Measurements from ENCODE around the gene RBMS3.

RBMS3 gene

GRCh38 chr3:29311795-29312194 lies 30.9 kb downstream of the RBMS3 start:
- no peaks in the 10 kb centered on the region for H3K4me1 ChIP-seq (ENCODE audit: control extremely low read depth in 1 of 4, control insufficient read depth in 4 of 4, insufficient read depth in 4 of 4, low read length in 3 of 4)
- CTCF ChIA-PET = no interaction called here
- POLR2A ChIA-PET = no interaction called here
- H3K4me3 ChIP-seq (ENCODE audit: control insufficient read depth in 1 of 7, extremely low read depth in 1 of 7, insufficient read depth in 4 of 7, low read depth in 2 of 7, low read length in 6 of 7) = no peak overlapping the region
- no peaks in the 10 kb centered on the region for H3K36me3 ChIP-seq (ENCODE audit: control insufficient read depth in 4 of 4, insufficient read depth in 4 of 4, low read length in 3 of 4)
- no peaks in the 10 kb centered on the region for H3K27me3 ChIP-seq (replicated peaks in 2 of 5; ENCODE audit: control insufficient read depth in 4 of 5, insufficient read depth in 5 of 5, low read length in 4 of 5)
- no peak for DNase-seq
- H3K27ac ChIP-seq (ENCODE audit: insufficient read depth in 1 of 2, low read depth in 1 of 2, low read length in 2 of 2, poor library complexity in 1 of 2, severe bottlenecking in 2 of 2) = no peak overlapping the region
- WGBS (ENCODE audit: insufficient coverage) = 100% methylated on average over 2 of the region's 3 CpGs
- H3K9me3 ChIP-seq (ENCODE audit: control extremely low read depth in 1 of 5, control insufficient read depth in 4 of 5, insufficient read depth in 2 of 5, low read depth in 1 of 5, low read length in 4 of 5) = peaks cover 0 to 2% (median 0%) of the 10 kb centered on the region in 5 experiments

GRCh38 chr3:29312395-29312794 lies 31.5 kb downstream of the RBMS3 start:
- POLR2A ChIA-PET = no interaction called here
- peaks cover 0 to 2% (median 0%) of the 10 kb centered on the region in 5 experiments for H3K9me3 ChIP-seq (ENCODE audit: control extremely low read depth in 1 of 5, control insufficient read depth in 4 of 5, insufficient read depth in 2 of 5, low read depth in 1 of 5, low read length in 4 of 5)
- H3K4me1 ChIP-seq (ENCODE audit: control extremely low read depth in 1 of 4, control insufficient read depth in 4 of 4, insufficient read depth in 4 of 4, low read length in 3 of 4) = no peaks in the 10 kb centered on the region
- DNase-seq = no peak
- CTCF ChIA-PET = no interaction called here
- no peak overlapping the region for H3K27ac ChIP-seq (ENCODE audit: insufficient read depth in 1 of 2, low read depth in 1 of 2, low read length in 2 of 2, poor library complexity in 1 of 2, severe bottlenecking in 2 of 2)
- WGBS (ENCODE audit: insufficient coverage) = 94% methylated on average over 2 of the region's 2 CpGs
- no peaks in the 10 kb centered on the region for H3K36me3 ChIP-seq (ENCODE audit: control insufficient read depth in 4 of 4, insufficient read depth in 4 of 4, low read length in 3 of 4)
- no peak overlapping the region for H3K4me3 ChIP-seq (ENCODE audit: control insufficient read depth in 1 of 7, extremely low read depth in 1 of 7, insufficient read depth in 4 of 7, low read depth in 2 of 7, low read length in 6 of 7)
- no peaks in the 10 kb centered on the region for H3K27me3 ChIP-seq (replicated peaks in 2 of 5; ENCODE audit: control insufficient read depth in 4 of 5, insufficient read depth in 5 of 5, low read length in 4 of 5)

- Histone ChIP-seq H3K9me3 (ENCODE audit: control extremely low read depth in 1 of 5, control insufficient read depth in 4 of 5, insufficient read depth in 2 of 5, low read depth in 1 of 5, low read length in 4 of 5) (peaks cover 0 to 2% (median 0%) of the 10 kb centered on the region in 5 experiments), H3K27ac (ENCODE audit: insufficient read depth in 1 of 2, low read depth in 1 of 2, low read length in 2 of 2, poor library complexity in 1 of 2, severe bottlenecking in 2 of 2) (no peak overlapping the region), H3K36me3 (ENCODE audit: control insufficient read depth in 4 of 4, insufficient read depth in 4 of 4, low read length in 3 of 4) (no peaks in the 10 kb centered on the region), H3K4me1 (ENCODE audit: control extremely low read depth in 1 of 4, control insufficient read depth in 4 of 4, insufficient read depth in 4 of 4, low read length in 3 of 4) (no peaks in the 10 kb centered on the region), H3K4me3 (ENCODE audit: control insufficient read depth in 1 of 7, extremely low read depth in 1 of 7, insufficient read depth in 4 of 7, low read depth in 2 of 7, low read length in 6 of 7) (no peak overlapping the region), H3K27me3 (replicated peaks in 2 of 5; ENCODE audit: control insufficient read depth in 4 of 5, insufficient read depth in 5 of 5, low read length in 4 of 5) (no peaks in the 10 kb centered on the region)
- WGBS (ENCODE audit: insufficient coverage) = 50% methylated on average over 1 of the region's 2 CpGs
- DNase-seq = no peak
- POLR2A ChIA-PET = no interaction called here
- CTCF ChIA-PET = no interaction called here
These were observed 32.1 kb downstream of the RBMS3 start for GRCh38 chr3:29312960-29313452.

- DNase-seq = no peak
- Histone ChIP-seq H3K9me3 (ENCODE audit: control extremely low read depth in 1 of 5, control insufficient read depth in 4 of 5, insufficient read depth in 2 of 5, low read depth in 1 of 5, low read length in 4 of 5) (peaks cover 0 to 2% (median 0%) of the 10 kb centered on the region in 5 experiments), H3K27me3 (replicated peaks in 2 of 5; ENCODE audit: control insufficient read depth in 4 of 5, insufficient read depth in 5 of 5, low read length in 4 of 5) (no peaks in the 10 kb centered on the region), H3K4me1 (ENCODE audit: control extremely low read depth in 1 of 4, control insufficient read depth in 4 of 4, insufficient read depth in 4 of 4, low read length in 3 of 4) (no peaks in the 10 kb centered on the region), H3K27ac (ENCODE audit: insufficient read depth in 1 of 2, low read depth in 1 of 2, low read length in 2 of 2, poor library complexity in 1 of 2, severe bottlenecking in 2 of 2) (no peak overlapping the region), H3K36me3 (ENCODE audit: control insufficient read depth in 4 of 4, insufficient read depth in 4 of 4, low read length in 3 of 4) (no peaks in the 10 kb centered on the region), H3K4me3 (ENCODE audit: control insufficient read depth in 1 of 7, extremely low read depth in 1 of 7, insufficient read depth in 4 of 7, low read depth in 2 of 7, low read length in 6 of 7) (no peak overlapping the region)
- ChIA-PET CTCF (no interaction called here), POLR2A (no interaction called here)
- 83% methylated on average over 1 of the region's 1 CpG for WGBS (ENCODE audit: insufficient coverage)
These were observed 33.3 kb downstream of the RBMS3 start for GRCh38 chr3:29313981-29314726.

GRCh38 chr3:29314727-29315088 lies 33.8 kb downstream of the RBMS3 start:
- Histone ChIP-seq H3K27me3 (replicated peaks in 2 of 5; ENCODE audit: control insufficient read depth in 4 of 5, insufficient read depth in 5 of 5, low read length in 4 of 5) (no peaks in the 10 kb centered on the region), H3K27ac (ENCODE audit: insufficient read depth in 1 of 2, low read depth in 1 of 2, low read length in 2 of 2, poor library complexity in 1 of 2, severe bottlenecking in 2 of 2) (no peak overlapping the region), H3K4me1 (ENCODE audit: control extremely low read depth in 1 of 4, control insufficient read depth in 4 of 4, insufficient read depth in 4 of 4, low read length in 3 of 4) (no peaks in the 10 kb centered on the region), H3K9me3 (ENCODE audit: control extremely low read depth in 1 of 5, control insufficient read depth in 4 of 5, insufficient read depth in 2 of 5, low read depth in 1 of 5, low read length in 4 of 5) (peaks cover 0 to 2% (median 0%) of the 10 kb centered on the region in 5 experiments), H3K4me3 (ENCODE audit: control insufficient read depth in 1 of 7, extremely low read depth in 1 of 7, insufficient read depth in 4 of 7, low read depth in 2 of 7, low read length in 6 of 7) (no peak overlapping the region), H3K36me3 (ENCODE audit: control insufficient read depth in 4 of 4, insufficient read depth in 4 of 4, low read length in 3 of 4) (no peaks in the 10 kb centered on the region)
- no peak for DNase-seq
- ChIA-PET POLR2A (no interaction called here), CTCF (no interaction called here)

- no peak for DNase-seq
- peaks cover 0 to 2% (median 0%) of the 10 kb centered on the region in 5 experiments for H3K9me3 ChIP-seq (ENCODE audit: control extremely low read depth in 1 of 5, control insufficient read depth in 4 of 5, insufficient read depth in 2 of 5, low read depth in 1 of 5, low read length in 4 of 5)
- no peak overlapping the region for H3K27ac ChIP-seq (ENCODE audit: insufficient read depth in 1 of 2, low read depth in 1 of 2, low read length in 2 of 2, poor library complexity in 1 of 2, severe bottlenecking in 2 of 2)
- POLR2A ChIA-PET = no interaction called here
- H3K4me3 ChIP-seq (ENCODE audit: control insufficient read depth in 1 of 7, extremely low read depth in 1 of 7, insufficient read depth in 4 of 7, low read depth in 2 of 7, low read length in 6 of 7) = no peak overlapping the region
- CTCF ChIA-PET = interaction anchor here (0.8 to 1.0 kb wide), 2 partner anchors 10 to 15 kb away, joined by 3 to 4 read pairs; no protein-coding TSS in a partner anchor
- no peaks in the 10 kb centered on the region for H3K36me3 ChIP-seq (ENCODE audit: control insufficient read depth in 4 of 4, insufficient read depth in 4 of 4, low read length in 3 of 4)
- H3K27me3 ChIP-seq (replicated peaks in 2 of 5; ENCODE audit: control insufficient read depth in 4 of 5, insufficient read depth in 5 of 5, low read length in 4 of 5) = no peaks in the 10 kb centered on the region
- WGBS (ENCODE audit: insufficient coverage) = no CpG with 5 or more reads among the region's 1 CpG
- H3K4me1 ChIP-seq (ENCODE audit: control extremely low read depth in 1 of 4, control insufficient read depth in 4 of 4, insufficient read depth in 4 of 4, low read length in 3 of 4) = no peaks in the 10 kb centered on the region
These were observed 36.8 kb downstream of the RBMS3 start for GRCh38 chr3:29317659-29318173.

- no peak overlapping the region for H3K27ac ChIP-seq (ENCODE audit: insufficient read depth in 1 of 2, low read depth in 1 of 2, low read length in 2 of 2, poor library complexity in 1 of 2, severe bottlenecking in 2 of 2)
- CTCF ChIA-PET = interaction anchor here (1.0 kb wide), 1 partner anchor 14 kb away, joined by 3 read pairs; no protein-coding TSS in a partner anchor
- 100% methylated on average over 2 of the region's 3 CpGs for WGBS (ENCODE audit: insufficient coverage)
- no peaks in the 10 kb centered on the region for H3K36me3 ChIP-seq (ENCODE audit: control insufficient read depth in 4 of 4, insufficient read depth in 4 of 4, low read length in 3 of 4)
- H3K4me1 ChIP-seq (ENCODE audit: control extremely low read depth in 1 of 4, control insufficient read depth in 4 of 4, insufficient read depth in 4 of 4, low read length in 3 of 4) = no peaks in the 10 kb centered on the region
- H3K27me3 ChIP-seq (replicated peaks in 2 of 5; ENCODE audit: control insufficient read depth in 4 of 5, insufficient read depth in 5 of 5, low read length in 4 of 5) = no peaks in the 10 kb centered on the region
- no peak overlapping the region for H3K4me3 ChIP-seq (ENCODE audit: control insufficient read depth in 1 of 7, extremely low read depth in 1 of 7, insufficient read depth in 4 of 7, low read depth in 2 of 7, low read length in 6 of 7)
- no peak for DNase-seq
- H3K9me3 ChIP-seq (ENCODE audit: control extremely low read depth in 1 of 5, control insufficient read depth in 4 of 5, insufficient read depth in 2 of 5, low read depth in 1 of 5, low read length in 4 of 5) = peaks cover 0 to 1% (median 0%) of the 10 kb centered on the region in 5 experiments
- POLR2A ChIA-PET = no interaction called here
These were observed 37.4 kb downstream of the RBMS3 start for GRCh38 chr3:29318251-29318650.
